Activated naive CD8-positive, alpha-beta T cell (primary cell): ENCODE measurements around the gene MED16.

Experiments used
- H3K27ac Mint-ChIP-seq: one replicate; pipeline ENCODE4 v1.8.0; 2021; ENCODE audit warnings: mixed read lengths
- H3K27me3 Mint-ChIP-seq: one replicate; pipeline ENCODE4 v1.8.0; 2021; ENCODE audit warnings: mixed read lengths
- H3K36me3 Mint-ChIP-seq: one replicate; pipeline ENCODE4 v1.8.0; 2021; ENCODE audit warnings: mixed read lengths
- H3K4me1 Mint-ChIP-seq: one replicate; pipeline ENCODE4 v1.8.0; 2021; ENCODE audit warnings: low read depth, mixed read lengths
- H3K4me3 Mint-ChIP-seq: one replicate; pipeline ENCODE4 v1.8.0; 2021; ENCODE audit warnings: mild to moderate bottlenecking, mixed read lengths
- H3K9me3 Mint-ChIP-seq: one replicate; pipeline ENCODE4 v1.8.0; 2021; ENCODE audit warnings: low read depth, mixed read lengths

MED16 gene

DNA sequence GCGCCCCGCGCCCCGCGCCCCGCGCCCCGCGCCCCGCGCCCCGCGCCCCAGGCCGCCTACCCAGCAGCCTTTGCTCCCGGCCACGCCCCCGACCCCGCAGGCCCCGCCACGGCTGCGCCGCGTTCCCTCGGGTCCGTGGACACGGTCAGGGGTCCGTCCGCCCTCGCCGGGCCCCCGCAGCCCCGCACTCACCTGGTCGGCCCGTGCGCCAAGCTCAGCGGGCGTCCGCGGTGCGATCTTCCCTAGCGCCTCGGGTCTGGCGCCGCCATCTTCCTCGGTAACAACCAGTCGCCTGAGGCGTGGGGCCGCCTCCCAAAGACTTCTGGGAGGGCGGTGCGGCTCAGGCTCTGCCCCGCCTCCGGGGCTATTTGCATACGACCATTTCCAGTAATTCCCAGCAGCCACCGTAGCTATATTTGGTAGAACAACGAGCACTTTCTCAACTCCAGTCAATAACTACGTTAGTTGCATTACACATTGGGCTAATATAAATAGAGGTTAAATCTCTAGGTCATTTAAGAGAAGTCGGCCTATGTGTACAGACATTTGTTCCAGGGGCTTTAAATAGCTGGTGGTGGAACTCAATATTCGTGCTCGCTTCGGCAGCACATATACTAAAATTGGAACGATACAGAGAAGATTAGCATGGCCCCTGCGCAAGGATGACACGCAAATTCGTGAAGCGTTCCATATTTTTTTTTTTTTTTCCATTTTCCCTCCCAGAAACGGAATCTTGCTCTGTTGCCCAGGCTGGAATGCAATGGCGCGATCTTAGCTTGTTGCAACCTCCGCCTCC, at the start of gene MED16, which contains the start of gene RNU6-9:
Gene MED16 (minus strand): TSS at position 294 of the 796 bp plus-strand sequence. CDS start 2,056 bp downstream, outside the sequence.
Gene RNU6-9 (plus strand): TSS at position 591 of the 796 bp plus-strand sequence.
- Mint-ChIP-seq H3K4me1 (peaks cover 21% of the 10 kb centered on the region), H3K27ac (peak within 1 kb of the TSS; percentile 99), H3K27me3 (no peaks in the 10 kb centered on the region), H3K9me3 (no peaks in the 10 kb centered on the region), H3K4me3 (peak within 1 kb of the TSS; percentile 92), H3K36me3 (no peaks in the 10 kb centered on the region)

DNA sequence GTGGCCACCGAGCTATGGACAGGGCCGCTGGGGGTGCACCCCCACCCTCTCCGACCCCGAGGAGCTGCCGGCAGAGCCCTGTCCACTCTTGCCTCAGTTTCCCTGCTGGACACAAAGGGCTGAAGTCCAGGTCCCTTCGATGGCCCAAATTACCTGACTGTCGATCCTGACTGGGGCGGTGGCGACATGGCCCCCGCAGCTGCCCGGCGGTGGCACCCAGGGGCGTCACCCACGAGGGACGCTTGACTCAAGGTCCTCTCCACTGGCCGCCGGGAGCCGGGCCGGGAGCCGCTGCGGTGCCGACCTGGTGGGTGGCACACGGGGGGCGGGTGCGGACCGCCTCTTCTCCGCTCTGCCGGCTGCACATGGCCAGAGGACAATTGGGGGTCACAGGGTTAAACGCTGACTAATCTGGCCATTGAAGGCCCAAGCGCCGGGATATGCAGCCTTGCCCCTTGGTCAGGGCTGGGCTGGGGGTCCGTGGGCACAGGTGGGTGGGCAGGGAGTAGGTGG, 49.2 kb upstream of the MED16 start:
- Mint-ChIP-seq H3K36me3 (no peaks in the 10 kb centered on the region), H3K27ac (no peak overlapping the region), H3K27me3 (no peaks in the 10 kb centered on the region), H3K4me1 (peaks cover 25% of the 10 kb centered on the region), H3K9me3 (no peaks in the 10 kb centered on the region), H3K4me3 (no peak overlapping the region)

- Mint-ChIP-seq H3K27me3 (no peaks in the 10 kb centered on the region), H3K27ac (no peak overlapping the region), H3K36me3 (no peaks in the 10 kb centered on the region)
Observed at GRCh38 chr19:941292-942132, 48.5 kb upstream of the MED16 start.

GRCh38 chr19:940591-941291, 47.8 kb upstream of the MED16 start:
- Mint-ChIP-seq H3K4me1 (peaks cover 28% of the 10 kb centered on the region), H3K27ac (peak overlapping the region; percentile 59), H3K4me3 (peak overlapping the region; percentile 83), H3K9me3 (no peaks in the 10 kb centered on the region), H3K27me3 (no peaks in the 10 kb centered on the region), H3K36me3 (no peaks in the 10 kb centered on the region)

More at GRCh38 chr19:941292-942132, 48.5 kb upstream of the MED16 start:
- Mint-ChIP-seq H3K4me3 (peak overlapping the region; percentile 72), H3K4me1 (peaks cover 26% of the 10 kb centered on the region), H3K9me3 (no peaks in the 10 kb centered on the region)

GRCh38 chr19:939922-940321, 46.9 kb upstream of the MED16 start:
- peak overlapping the region; percentile 59 for H3K27ac Mint-ChIP-seq

GRCh38 chr19:939439-939838, 46.5 kb upstream of the MED16 start:
- Mint-ChIP-seq H3K27me3 (no peaks in the 10 kb centered on the region), H3K36me3 (no peaks in the 10 kb centered on the region), H3K4me1 (peaks cover 28% of the 10 kb centered on the region), H3K27ac (no peak overlapping the region), H3K9me3 (no peaks in the 10 kb centered on the region), H3K4me3 (no peak overlapping the region)

More at GRCh38 chr19:939922-940321, 46.9 kb upstream of the MED16 start:
- Mint-ChIP-seq H3K4me1 (peaks cover 28% of the 10 kb centered on the region), H3K9me3 (no peaks in the 10 kb centered on the region), H3K36me3 (no peaks in the 10 kb centered on the region), H3K4me3 (peak overlapping the region; percentile 83), H3K27me3 (no peaks in the 10 kb centered on the region)

- Mint-ChIP-seq H3K4me3 (no peak overlapping the region), H3K27ac (no peak overlapping the region), H3K27me3 (no peaks in the 10 kb centered on the region), H3K9me3 (no peaks in the 10 kb centered on the region), H3K4me1 (peaks cover 28% of the 10 kb centered on the region), H3K36me3 (no peaks in the 10 kb centered on the region)
Observed at GRCh38 chr19:938233-938923, 45.4 kb upstream of the MED16 start.

- H3K27ac Mint-ChIP-seq, result no peak overlapping the region
- no peaks in the 10 kb centered on the region for H3K27me3 Mint-ChIP-seq
- no peaks in the 10 kb centered on the region for H3K9me3 Mint-ChIP-seq
- no peaks in the 10 kb centered on the region for H3K36me3 Mint-ChIP-seq
- peak overlapping the region; percentile 49 for H3K4me3 Mint-ChIP-seq
- peaks cover 32% of the 10 kb centered on the region for H3K4me1 Mint-ChIP-seq
Observed at GRCh38 chr19:937259-937694, 44.3 kb upstream of the MED16 start.

DNA sequence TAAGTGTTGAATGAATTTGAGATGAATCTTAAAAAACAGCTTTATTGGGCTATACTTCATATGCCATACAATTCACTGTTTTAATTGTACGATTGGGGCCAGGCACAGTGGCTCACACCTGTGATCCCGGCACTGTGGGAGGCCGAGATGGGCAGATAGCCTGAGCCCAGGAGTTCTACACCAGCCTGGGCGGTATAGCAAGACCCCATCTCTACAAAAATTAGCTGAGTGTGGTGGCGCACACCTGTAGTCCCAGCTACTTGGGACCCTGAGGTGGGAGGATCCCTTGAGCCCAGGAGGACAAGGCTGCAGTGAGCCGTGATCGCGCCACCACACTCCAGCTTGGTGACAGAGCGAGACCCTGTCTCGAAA, 43.2 kb upstream of the MED16 start:
- H3K27me3 Mint-ChIP-seq, result no peaks in the 10 kb centered on the region
- no peaks in the 10 kb centered on the region for H3K9me3 Mint-ChIP-seq
- no peak overlapping the region for H3K4me3 Mint-ChIP-seq
- no peak overlapping the region for H3K27ac Mint-ChIP-seq
- H3K36me3 Mint-ChIP-seq, result no peaks in the 10 kb centered on the region
- H3K4me1 Mint-ChIP-seq, result peaks cover 32% of the 10 kb centered on the region

GRCh38 chr19:934865-935479, 42.0 kb upstream of the MED16 start:
- Mint-ChIP-seq H3K9me3 (no peaks in the 10 kb centered on the region), H3K36me3 (no peaks in the 10 kb centered on the region), H3K27ac (no peak overlapping the region), H3K4me3 (no peak overlapping the region), H3K27me3 (no peaks in the 10 kb centered on the region), H3K4me1 (peaks cover 28% of the 10 kb centered on the region)

- H3K9me3 Mint-ChIP-seq, result no peaks in the 10 kb centered on the region
- H3K27me3 Mint-ChIP-seq, result no peaks in the 10 kb centered on the region
- peaks cover 23% of the 10 kb centered on the region for H3K4me1 Mint-ChIP-seq
- no peaks in the 10 kb centered on the region for H3K36me3 Mint-ChIP-seq
- no peak overlapping the region for H3K27ac Mint-ChIP-seq
- no peak overlapping the region for H3K4me3 Mint-ChIP-seq
Observed at GRCh38 chr19:934197-934840, 41.3 kb upstream of the MED16 start.

DNA sequence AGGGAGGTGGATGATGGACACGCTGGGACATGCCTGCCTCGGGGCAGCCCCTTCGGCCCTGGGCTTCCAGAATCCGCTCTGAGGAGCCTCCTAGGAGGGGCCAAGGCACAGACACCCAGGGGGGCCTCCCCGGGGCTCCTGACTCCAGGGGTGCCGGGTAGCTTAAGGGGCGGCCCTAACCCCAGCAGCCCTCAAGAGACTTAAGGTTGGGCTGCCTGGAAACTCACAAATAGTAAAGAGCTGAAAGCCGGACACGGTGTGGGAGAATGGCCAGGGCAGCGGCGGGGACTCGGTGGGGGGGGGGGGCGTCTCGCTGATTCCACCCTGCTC, 40.5 kb upstream of the MED16 start:
- Mint-ChIP-seq H3K27ac (no peak overlapping the region), H3K4me3 (no peak overlapping the region), H3K36me3 (no peaks in the 10 kb centered on the region), H3K4me1 (peaks cover 21% of the 10 kb centered on the region), H3K27me3 (no peaks in the 10 kb centered on the region), H3K9me3 (no peaks in the 10 kb centered on the region)

GRCh38 chr19:932648-933552, 39.9 kb upstream of the MED16 start:
- H3K36me3 Mint-ChIP-seq, result no peaks in the 10 kb centered on the region
- H3K4me1 Mint-ChIP-seq, result peaks cover 18% of the 10 kb centered on the region
- H3K27me3 Mint-ChIP-seq, result no peaks in the 10 kb centered on the region
- peak overlapping the region; percentile 62 for H3K4me3 Mint-ChIP-seq
- H3K27ac Mint-ChIP-seq, result no peak overlapping the region
- H3K9me3 Mint-ChIP-seq, result no peaks in the 10 kb centered on the region
